Measurements from ENCODE around the gene UNC13D. TPM values are rescaled to one million over a fixed set of nuclear protein-coding genes. Genes with fewer than 3 reads are reported as not detected.

UNC13D gene
- polyA plus RNA-seq, 1 experiment = 0.16 TPM

DNA sequence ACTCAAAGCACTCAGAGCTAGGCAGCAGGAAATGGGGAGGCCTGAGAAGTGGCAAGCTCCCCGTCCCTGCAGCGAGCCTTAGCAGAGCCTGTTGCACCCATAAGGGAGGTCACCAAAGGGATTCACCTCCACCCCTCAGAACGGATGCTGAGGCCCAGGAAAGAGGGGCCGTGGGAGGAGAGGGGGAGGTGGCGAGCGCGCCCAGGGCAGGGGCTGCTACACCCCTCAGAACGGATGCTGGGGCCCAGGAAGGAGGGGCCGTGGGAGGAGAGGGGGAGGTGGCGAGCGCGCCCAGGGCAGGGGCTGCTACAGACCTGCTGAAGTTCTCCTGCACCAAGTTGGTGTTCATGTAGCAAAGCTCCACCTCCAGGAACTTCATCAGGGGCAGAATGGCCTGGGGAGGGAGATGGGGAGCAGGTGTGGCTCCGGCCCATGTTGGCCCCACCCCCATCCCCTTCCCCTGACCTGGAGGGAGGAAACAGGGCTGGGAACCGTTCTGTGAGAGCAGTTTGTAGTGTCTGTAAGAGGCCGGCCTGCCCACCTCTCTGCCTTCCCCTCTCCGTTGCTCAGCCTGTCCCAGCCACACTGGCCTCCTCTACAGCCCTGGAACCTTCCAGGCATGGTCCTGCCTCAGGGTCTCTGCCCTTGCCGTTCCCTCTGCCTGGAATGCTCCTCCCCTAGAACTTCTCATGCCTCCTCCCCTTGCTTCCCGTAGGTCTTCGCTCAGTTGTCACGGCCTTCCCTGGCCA, 11.4 kb downstream of the UNC13D start:
- ChIA-PET POLR2A (interaction anchor here (0.6 to 1.8 kb wide), 2 partner anchors 53 to 67 kb away, joined by 4 to 10 read pairs; a partner anchor contains a TSS), CTCF (interaction anchor here (0.6 to 1.0 kb wide), 2 partner anchors 13 to 474 kb away, joined by 4 to 8 read pairs; no protein-coding TSS in a partner anchor)

DNA sequence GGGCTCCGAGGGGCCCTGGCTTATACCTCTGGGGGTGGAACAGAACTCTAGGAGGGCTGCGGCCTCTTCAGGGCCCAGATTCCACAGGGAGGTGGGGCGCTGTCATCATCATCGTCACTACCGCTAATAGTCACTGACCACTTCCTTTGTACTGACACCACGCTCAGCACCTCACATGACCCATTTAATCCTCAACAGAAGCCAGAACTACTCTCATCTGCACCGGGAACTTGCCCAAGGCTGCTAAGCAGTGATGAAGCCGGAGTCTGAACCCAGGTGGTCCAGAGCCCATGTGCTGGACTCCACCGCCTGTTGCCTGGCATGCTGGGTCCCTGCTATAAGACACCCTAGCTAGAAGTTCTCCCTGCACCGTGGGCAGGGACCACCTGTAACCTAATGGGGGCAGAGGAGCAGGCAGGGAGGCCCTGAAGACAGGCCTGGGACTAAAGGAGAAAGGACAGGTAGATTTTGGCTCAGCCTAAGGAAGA, 12.0 kb downstream of the UNC13D start:
- CTCF ChIA-PET = no interaction called here
- H3K4me3 ChIP-seq (ENCODE audit: low read depth, low read length) = no peak overlapping the region

More for the DNA sequence above, 11.4 kb downstream of the UNC13D start:
- no peaks in the 10 kb centered on the region; the same call in 1 of the 2 replicates for H3K9me3 ChIP-seq (ENCODE audit: control insufficient read depth, insufficient read depth, low read length)
- H3K27ac ChIP-seq (ENCODE audit: low read depth, low read length) = no peak overlapping the region
- DNase-seq (ENCODE audit: low read depth, low spot score) = no peak
- TF ChIP-seq, protein P1, sequence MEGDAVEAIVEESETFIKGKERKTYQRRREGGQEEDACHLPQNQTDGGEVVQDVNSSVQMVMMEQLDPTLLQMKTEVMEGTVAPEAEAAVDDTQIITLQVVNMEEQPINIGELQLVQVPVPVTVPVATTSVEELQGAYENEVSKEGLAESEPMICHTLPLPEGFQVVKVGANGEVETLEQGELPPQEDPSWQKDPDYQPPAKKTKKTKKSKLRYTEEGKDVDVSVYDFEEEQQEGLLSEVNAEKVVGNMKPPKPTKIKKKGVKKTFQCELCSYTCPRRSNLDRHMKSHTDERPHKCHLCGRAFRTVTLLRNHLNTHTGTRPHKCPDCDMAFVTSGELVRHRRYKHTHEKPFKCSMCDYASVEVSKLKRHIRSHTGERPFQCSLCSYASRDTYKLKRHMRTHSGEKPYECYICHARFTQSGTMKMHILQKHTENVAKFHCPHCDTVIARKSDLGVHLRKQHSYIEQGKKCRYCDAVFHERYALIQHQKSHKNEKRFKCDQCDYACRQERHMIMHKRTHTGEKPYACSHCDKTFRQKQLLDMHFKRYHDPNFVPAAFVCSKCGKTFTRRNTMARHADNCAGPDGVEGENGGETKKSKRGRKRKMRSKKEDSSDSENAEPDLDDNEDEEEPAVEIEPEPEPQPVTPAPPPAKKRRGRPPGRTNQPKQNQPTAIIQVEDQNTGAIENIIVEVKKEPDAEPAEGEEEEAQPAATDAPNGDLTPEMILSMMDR (IDR thresholded peaks at IDR 0.05; ENCODE audit: low read depth, low read length) = no peak
- H3K27me3 ChIP-seq (ENCODE audit: control insufficient read depth, insufficient read depth, low read length) = no peaks in the 10 kb centered on the region
- no peak overlapping the region for H3K4me3 ChIP-seq (ENCODE audit: low read depth, low read length)

DNA sequence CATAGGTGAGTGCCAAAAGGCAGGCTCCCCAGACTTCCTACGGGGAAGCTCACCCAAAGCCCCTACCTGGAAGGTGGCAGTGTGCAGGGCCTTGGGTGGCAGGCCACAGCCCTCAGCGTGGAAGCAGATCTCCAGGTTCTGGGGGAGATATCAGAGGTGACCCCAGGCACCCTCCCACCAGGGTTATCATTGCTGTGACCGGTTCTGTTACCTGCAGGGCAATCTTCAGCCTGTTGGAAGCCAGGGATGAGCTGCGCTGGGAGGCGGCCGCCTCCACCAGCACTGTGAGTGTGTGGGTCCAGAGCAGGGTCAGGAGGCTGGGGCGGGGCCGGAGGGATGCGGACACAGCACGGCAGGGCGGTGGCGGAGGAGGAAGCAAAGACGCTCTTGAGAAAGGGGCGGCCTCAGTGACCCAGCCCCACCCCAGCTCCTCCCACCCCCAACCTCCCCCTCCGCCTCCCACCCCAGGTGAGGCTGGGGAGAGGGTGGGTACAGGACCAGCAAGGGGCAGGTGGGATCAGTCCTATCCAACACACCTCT, 13.1 kb downstream of the UNC13D start:
- DNase-seq (ENCODE audit: low read depth, low spot score) = no peak
- Histone ChIP-seq H3K4me3 (ENCODE audit: low read depth, low read length) (no peak overlapping the region), H3K27ac (ENCODE audit: low read depth, low read length) (no peak overlapping the region), H3K27me3 (ENCODE audit: control insufficient read depth, insufficient read depth, low read length) (no peaks in the 10 kb centered on the region), H3K9me3 (ENCODE audit: control insufficient read depth, insufficient read depth, low read length) (no peaks in the 10 kb centered on the region; the same call in 1 of the 2 replicates)
- CTCF ChIA-PET = interaction anchor here (1.4 to 1.6 kb wide), 2 partner anchors 10 to 30 kb away, joined by 3 to 5 read pairs; no protein-coding TSS in a partner anchor
- TF ChIP-seq, protein P1 (IDR thresholded peaks at IDR 0.05; ENCODE audit: low read depth, low read length) = no peak
- POLR2A ChIA-PET = no interaction called here

More for the DNA sequence above, 12.0 kb downstream of the UNC13D start:
- Histone ChIP-seq H3K27ac (ENCODE audit: low read depth, low read length) (no peak overlapping the region), H3K27me3 (ENCODE audit: control insufficient read depth, insufficient read depth, low read length) (no peaks in the 10 kb centered on the region), H3K9me3 (ENCODE audit: control insufficient read depth, insufficient read depth, low read length) (no peaks in the 10 kb centered on the region; the same call in 1 of the 2 replicates)
- DNase-seq (ENCODE audit: low read depth, low spot score) = no peak
- POLR2A ChIA-PET = interaction anchor here (0.6 to 1.8 kb wide), 2 partner anchors 52 to 68 kb away, joined by 4 to 10 read pairs; a partner anchor contains a TSS
- TF ChIP-seq, protein P1 (IDR thresholded peaks at IDR 0.05; ENCODE audit: low read depth, low read length) = no peak

DNA sequence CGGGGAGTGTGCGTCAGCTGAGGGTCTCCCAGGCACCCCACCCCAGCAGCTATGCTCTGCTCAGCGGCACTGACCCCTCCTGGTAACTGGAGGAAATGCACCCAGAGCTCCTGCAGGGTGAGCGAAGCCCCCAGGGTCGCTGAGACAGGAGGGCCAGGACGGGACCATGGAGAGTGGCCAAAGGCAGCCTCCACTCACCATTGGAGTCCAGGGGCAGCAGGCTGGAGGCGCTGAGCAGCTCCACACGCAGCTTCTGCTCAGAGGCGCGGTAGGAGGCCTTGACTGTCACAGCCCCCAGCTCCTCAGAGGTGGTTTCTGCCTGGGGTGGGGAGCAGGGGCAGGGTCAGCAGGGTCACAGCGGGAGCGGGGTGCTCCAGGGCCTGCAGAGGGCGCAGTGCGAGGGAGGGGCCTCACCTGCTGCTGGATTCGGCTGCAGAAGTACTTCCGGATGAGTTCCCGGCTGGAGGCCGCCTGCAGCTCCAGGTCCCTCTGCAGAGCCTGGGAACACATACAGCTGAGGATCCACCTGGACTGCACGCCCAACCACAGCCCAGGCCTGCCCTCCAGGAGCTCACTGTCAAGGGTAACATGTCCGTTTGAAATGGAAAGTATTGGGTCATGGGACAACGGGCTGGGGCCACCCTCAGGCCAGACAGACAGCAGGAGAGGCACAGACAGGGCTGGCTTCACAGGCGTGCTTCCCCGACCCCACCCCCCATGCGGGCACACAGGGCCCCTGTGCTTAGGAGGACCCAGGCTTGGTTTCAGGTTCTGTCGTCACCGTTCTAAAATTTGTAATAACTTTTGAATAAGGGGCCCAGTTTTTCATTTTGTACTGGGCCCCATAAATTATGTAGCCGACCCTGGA, 13.8 kb downstream of the UNC13D start:
- POLR2A ChIA-PET = interaction anchor here (0.6 to 1.6 kb wide), 2 partner anchors 9 to 55 kb away, joined by 3 read pairs; no protein-coding TSS in a partner anchor
- no peak for DNase-seq (ENCODE audit: low read depth, low spot score)
- CTCF ChIA-PET = interaction anchor here (0.6 to 1.6 kb wide), 10 partner anchors 9 to 66 kb away, joined by 3 to 5 read pairs (median 3); no protein-coding TSS in a partner anchor
- TF ChIP-seq, protein P1 (IDR thresholded peaks at IDR 0.05; ENCODE audit: low read depth, low read length) = peak; percentile 53
- no peaks in the 10 kb centered on the region; the same call in 1 of the 2 replicates for H3K9me3 ChIP-seq (ENCODE audit: control insufficient read depth, insufficient read depth, low read length)
- no peak overlapping the region for H3K4me3 ChIP-seq (ENCODE audit: low read depth, low read length)
- no peak overlapping the region for H3K27ac ChIP-seq (ENCODE audit: low read depth, low read length)
- H3K27me3 ChIP-seq (ENCODE audit: control insufficient read depth, insufficient read depth, low read length) = no peaks in the 10 kb centered on the region
